Kidney epithelial cell (primary cell): ENCODE measurements around the gene TPRG1. TPM values are rescaled to one million over a fixed set of nuclear protein-coding genes. Genes with fewer than 3 reads are reported as not detected.

Experiments
- DNase-seq: peaks from one replicate; pipeline ENCODE4 v3.0.0-alpha.2; 2010; ENCODE audit warnings: low read depth
- H3K27me3 ChIP-seq: 2 replicates; pipeline ENCODE4 v1.6.0; 2011; ENCODE audit warnings: low read length; ENCODE audit not compliant: control insufficient read depth, insufficient read depth
- H3K36me3 ChIP-seq: 2 replicates; pipeline ENCODE4 v1.5.1; 2011; ENCODE audit warnings: low read length; ENCODE audit not compliant: control insufficient read depth, insufficient read depth
- H3K4me3 ChIP-seq: 2 replicates; pipeline ENCODE4 v1.5.1; 2011; ENCODE audit warnings: low read depth, mild to moderate bottlenecking, control low read depth, low read length
- CTCF ChIP-seq: IDR thresholded peaks from 2 replicates; pipeline ENCODE4 v1.5.1; 2011; ENCODE audit warnings: mild to moderate bottlenecking, moderate library complexity, low read length, control low read depth, inconsistent platforms; ENCODE audit not compliant: insufficient read depth, poor library complexity, severe bottlenecking
- total RNA-seq: library from RNA; depleted of rRNA; stranded (reverse); fragments of >200 nt; gene quantifications from 2 replicates; pipeline ENCODE4 v1.2.3, GENCODE V29; 2015

TPRG1 gene
- total RNA-seq, 1 donor from 2014 or later, result 1.4 TPM

GRCh38 chr3:189167027-189167766 lies 4.6 kb upstream of the TPRG1 start:
- TF ChIP-seq CTCF, result no peak
- Histone ChIP-seq H3K36me3 (no peaks in the 10 kb centered on the region), H3K27me3 (no peaks in the 10 kb centered on the region), H3K4me3 (no peak overlapping the region)
- DNase-seq, result peak; percentile 29

DNA sequence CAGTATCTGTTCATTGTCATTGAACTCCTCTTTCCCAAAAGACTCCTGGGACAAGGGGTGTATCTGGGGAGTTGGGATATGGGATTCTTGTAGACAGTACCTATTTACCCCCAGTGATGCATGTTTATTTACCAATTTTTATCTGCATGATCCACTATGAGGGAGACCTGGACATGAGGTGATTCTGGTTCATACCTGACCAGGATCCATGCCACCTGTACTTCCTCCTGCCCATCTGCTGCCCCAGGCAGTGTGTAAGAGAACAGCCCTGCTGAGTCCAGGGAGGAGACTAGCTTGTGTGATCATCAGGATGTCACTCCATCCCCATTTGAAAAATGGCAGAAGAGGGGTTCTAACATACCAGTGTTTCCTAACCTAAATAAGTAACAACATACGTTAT lies 3.1 kb upstream of the TPRG1 start:
- Histone ChIP-seq H3K36me3 (no peaks in the 10 kb centered on the region), H3K27me3 (no peaks in the 10 kb centered on the region), H3K4me3 (no peak overlapping the region)
- TF ChIP-seq CTCF, result no peak
- DNase-seq, result no peak

- H3K4me3 ChIP-seq, result no peak overlapping the region
- H3K36me3 ChIP-seq, result no peaks in the 10 kb centered on the region
- no peak for DNase-seq
- no peak for TF ChIP-seq CTCF
- H3K27me3 ChIP-seq, result no peaks in the 10 kb centered on the region
These were observed 2.0 kb upstream of the TPRG1 start for GRCh38 chr3:189169728-189170127.

DNA sequence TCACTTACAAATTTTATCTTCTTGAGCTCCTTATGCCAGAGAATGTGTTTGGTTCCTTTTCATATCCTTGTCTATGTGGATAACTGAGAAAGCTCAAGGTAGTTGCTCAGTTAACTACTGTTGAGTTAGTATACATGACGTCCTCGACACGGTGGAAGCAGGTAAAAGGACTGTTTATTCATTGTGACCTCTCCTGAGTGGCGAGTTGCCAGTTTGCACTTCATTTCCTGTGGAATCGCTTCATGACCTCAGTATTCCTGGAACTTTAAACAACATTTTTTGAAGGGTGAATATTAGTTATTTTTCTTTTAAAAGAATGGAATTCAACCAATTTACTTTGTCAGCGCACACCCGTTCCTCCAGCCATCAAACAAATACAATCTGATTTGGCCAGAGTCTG lies 1.2 kb upstream of the TPRG1 start:
- Histone ChIP-seq H3K36me3 (no peaks in the 10 kb centered on the region), H3K27me3 (no peaks in the 10 kb centered on the region), H3K4me3 (no peak overlapping the region)
- DNase-seq, result no peak
- no peak for TF ChIP-seq CTCF

DNA sequence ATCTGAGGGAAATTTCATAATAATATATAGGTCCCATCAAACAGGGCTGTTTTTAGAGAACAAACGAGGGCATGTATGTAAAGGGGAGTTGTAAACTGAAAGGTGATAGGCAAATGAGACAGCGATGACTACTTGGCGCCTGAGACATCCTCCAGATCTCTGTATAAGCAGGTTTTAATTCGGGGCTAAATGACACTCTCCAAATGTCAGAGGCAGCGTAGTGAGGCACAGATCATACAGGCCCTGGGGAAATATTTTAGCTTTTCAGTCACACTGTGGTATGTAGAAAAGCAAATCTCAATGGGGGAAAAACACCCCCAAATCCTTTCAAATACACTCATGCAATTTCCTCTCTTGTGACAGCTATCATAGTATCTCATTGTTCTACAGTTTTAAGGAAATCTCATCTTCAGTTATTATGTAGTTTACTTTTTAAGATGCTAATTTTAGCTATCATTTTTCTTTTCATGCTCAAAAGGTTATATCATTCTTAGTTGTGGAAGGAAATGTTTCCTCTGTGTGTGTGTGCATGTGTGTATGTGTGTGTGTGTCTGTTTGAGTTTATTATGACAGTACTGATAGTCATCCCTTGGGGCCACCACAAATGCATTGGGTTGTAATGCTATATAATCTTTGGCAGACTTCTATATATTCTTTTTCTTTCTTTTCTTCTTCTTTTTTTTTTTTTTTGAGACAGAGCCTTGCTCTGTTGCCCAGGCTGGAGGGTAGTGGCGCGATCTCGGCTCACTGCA lies 1.1 kb downstream of the TPRG1 start:
- no peaks in the 10 kb centered on the region for H3K36me3 ChIP-seq
- H3K4me3 ChIP-seq, result no peak overlapping the region
- H3K27me3 ChIP-seq, result no peaks in the 10 kb centered on the region
- no peak for DNase-seq
- no peak for TF ChIP-seq CTCF
